Esophagus squamous epithelium (tissue), 5 donors: ENCODE results near the gene PIAS4. TPM values are rescaled to one million over a fixed set of nuclear protein-coding genes. Genes with fewer than 3 reads are reported as not detected.

ENCODE experiments used
- DNase-seq: peaks from one replicate; lab custom pipeline; 2025; lab: John Stamatoyannopoulos, UW
- H3K27ac ChIP-seq, 4 donors: fragments of 200-600 bp; sonication (generic); one replicate each; pipeline ENCODE4 v1.5.1; 2016 to 2019; ENCODE audit warnings: mild to moderate bottlenecking in 1 of 4
- H3K27me3 ChIP-seq, 4 donors: fragments of 200-600 bp; sonication (generic); 1 replicate in 3 of 4; 2 replicates in 1 of 4; pipeline versions ENCODE4 v1.5.1 to v1.6.0; 2017 to 2021; ENCODE audit warnings: antibody characterized with exemption in 1 of 4
- H3K36me3 ChIP-seq, 3 donors: fragments of 200-600 bp; sonication (generic); one replicate each; pipeline ENCODE4 v1.5.1; 2016 to 2019
- H3K4me1 ChIP-seq, 3 donors: fragments of 200-600 bp; sonication (generic); one replicate each; pipeline ENCODE4 v1.5.1; 2017 to 2019
- H3K4me3 ChIP-seq, 4 donors: fragments of 200-600 bp; sonication (generic); 1 replicate in 3 of 4; 2 replicates in 1 of 4; pipeline ENCODE4 v1.5.1; 2016 to 2019; ENCODE audit warnings: mild to moderate bottlenecking in 2 of 4, moderate library complexity in 1 of 4
- H3K9me3 ChIP-seq, 3 donors: fragments of 200-600 bp; sonication (generic); one replicate each; pipeline ENCODE4 v1.5.1; 2016 to 2019
- CTCF ChIP-seq, 6 experiments: fragments of 450-650 bp in 4 of 6; fragments of 200-600 bp in 2 of 6; sonication (generic) in 2 of 6; IDR thresholded peaks; one replicate each; pipeline ENCODE4 v1.5.1; 2016 to 2019; ENCODE audit warnings: antibody characterized with exemption in 6 of 6, mild to moderate bottlenecking in 4 of 6, moderate library complexity in 4 of 6
- POLR2A ChIP-seq, 4 donors: fragments of 450-650 bp; IDR thresholded peaks; one replicate each; pipeline ENCODE4 v1.6.1; 2017; ENCODE audit warnings: antibody characterized with exemption in 4 of 4, mild to moderate bottlenecking in 4 of 4, moderate library complexity in 3 of 4
- WGBS, 2 donors: methylation state at CpG; one replicate each; pipeline ENCODE4 v1.1.5; 2018; 5-methylcytosine and 5-hydroxymethylcytosine counted together
- intact Hi-C: fragments of 100-400 bp; cut with DNase I; formaldehyde crosslinking; loops from one replicate; pipeline ENCODE4 v1.15.0; 2022
- total RNA-seq, 4 donors: library from RNA; depleted of rRNA; stranded (reverse); fragments of >200 nt; gene quantifications; one replicate each; pipeline ENCODE4 v1.1.0, GENCODE V29; 2016
- donor health status: DM: yes; HTN: yes; CAD: no.

Gene PIAS4
- total RNA-seq, 4 donors from 2014 or later = 11.4 to 15.1 (median 13.0) TPM

DNA sequence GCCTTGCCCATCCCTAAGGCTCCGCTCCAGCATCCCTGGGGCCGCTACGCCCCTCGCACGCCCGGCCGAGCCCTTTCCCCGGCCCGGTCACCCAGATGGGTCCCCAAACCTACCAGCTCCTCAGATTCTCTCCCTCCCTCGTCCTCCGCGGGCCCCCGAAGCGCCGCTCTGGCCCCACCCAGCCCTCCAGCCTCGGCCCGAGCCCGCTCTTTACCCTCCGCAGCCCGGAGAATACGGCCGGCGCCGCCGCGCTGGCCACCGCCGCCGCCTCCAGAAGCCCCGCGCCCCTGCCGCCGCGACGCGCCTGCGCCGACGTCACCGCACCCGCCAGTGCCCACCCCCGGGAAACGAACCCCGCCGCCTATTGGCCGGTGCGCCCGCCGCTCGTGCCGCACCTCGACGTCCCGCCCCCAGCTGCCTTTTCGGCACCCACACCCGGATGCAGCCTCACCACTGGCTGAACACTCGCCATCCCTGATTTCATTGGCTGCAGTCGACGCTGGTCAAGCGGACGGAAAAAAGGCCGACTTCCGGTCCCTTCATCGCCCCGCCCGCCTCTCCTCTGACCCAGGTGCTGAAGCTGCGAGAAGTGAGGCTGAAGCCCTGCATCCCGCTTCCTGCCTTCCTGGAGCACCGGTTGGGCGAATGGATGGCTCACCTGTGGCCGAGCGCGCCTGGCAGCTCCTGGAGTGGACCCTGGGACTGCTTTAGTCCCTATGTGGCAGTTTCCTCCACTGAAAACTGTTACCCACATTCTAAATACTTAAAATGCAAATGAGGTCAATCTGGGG, 36.5 kb upstream of the PIAS4 start, which contains the start of gene DAPK3:
DAPK3 (minus strand) TSS at position 292 of the 791 bp plus-strand sequence. CDS start 1,364 bp downstream, outside the sequence.
- intact Hi-C loops = no loop called here
- DNase-seq = peak; percentile 81
- Histone ChIP-seq H3K9me3 (no peaks in the 10 kb centered on the region), H3K36me3 (peaks cover 6 to 43% (median 18%) of the 10 kb centered on the region in 3 donors), H3K4me3 (peak within 1 kb of the TSS; percentile 88 to 100 (median 93)), H3K4me1 (peaks cover 16 to 55% (median 45%) of the 10 kb centered on the region in 3 donors), H3K27ac (peak within 1 kb of the TSS; percentile 96 to 99 (median 98)), H3K27me3 (no peaks in the 10 kb centered on the region)
- peak in 3 of 4 donors; percentile 95 to 98 (median 96) for TF ChIP-seq POLR2A (IDR thresholded peaks at IDR 0.05)
- TF ChIP-seq CTCF (IDR thresholded peaks at IDR 0.05) = peak in 4 of 6 experiments; percentile 27 to 67 (median 48)
- WGBS, 2 donors = 0 to 3% methylated on average over 7 to 17 of the region's 73 CpGs

DNA sequence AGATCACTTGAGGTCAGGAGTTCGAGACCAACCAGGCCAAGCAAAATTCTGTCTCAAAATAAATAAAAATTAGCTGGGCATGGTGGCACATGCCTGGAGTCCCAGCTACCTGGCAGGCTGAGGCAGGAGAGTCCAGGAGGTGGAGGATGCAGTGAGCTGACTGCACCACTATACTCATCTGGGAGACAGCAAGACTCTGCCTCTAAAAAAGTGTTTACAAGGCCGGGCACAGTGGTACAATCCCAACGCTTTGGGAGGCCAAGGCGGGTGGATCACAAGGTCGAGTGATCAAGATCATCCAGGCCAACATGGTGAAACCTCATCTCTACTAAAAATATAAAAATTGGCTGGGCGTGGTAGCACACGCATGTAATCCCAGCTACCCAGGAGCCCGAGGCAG, 32.4 kb upstream of the PIAS4 start:
- 66 to 68% methylated on average over 6 to 8 of the region's 8 CpGs for WGBS, 2 donors
- Histone ChIP-seq H3K27ac (no peak overlapping the region), H3K27me3 (no peaks in the 10 kb centered on the region), H3K4me1 (peaks cover 0 to 50% (median 6%) of the 10 kb centered on the region in 3 donors), H3K4me3 (no peak overlapping the region), H3K9me3 (no peaks in the 10 kb centered on the region), H3K36me3 (peaks cover 43 to 58% (median 47%) of the 10 kb centered on the region in 3 donors)
- intact Hi-C loops = no loop called here
- DNase-seq = no peak
- TF ChIP-seq CTCF (IDR thresholded peaks at IDR 0.05) = no peak
- TF ChIP-seq POLR2A (IDR thresholded peaks at IDR 0.05) = no peak

DNA sequence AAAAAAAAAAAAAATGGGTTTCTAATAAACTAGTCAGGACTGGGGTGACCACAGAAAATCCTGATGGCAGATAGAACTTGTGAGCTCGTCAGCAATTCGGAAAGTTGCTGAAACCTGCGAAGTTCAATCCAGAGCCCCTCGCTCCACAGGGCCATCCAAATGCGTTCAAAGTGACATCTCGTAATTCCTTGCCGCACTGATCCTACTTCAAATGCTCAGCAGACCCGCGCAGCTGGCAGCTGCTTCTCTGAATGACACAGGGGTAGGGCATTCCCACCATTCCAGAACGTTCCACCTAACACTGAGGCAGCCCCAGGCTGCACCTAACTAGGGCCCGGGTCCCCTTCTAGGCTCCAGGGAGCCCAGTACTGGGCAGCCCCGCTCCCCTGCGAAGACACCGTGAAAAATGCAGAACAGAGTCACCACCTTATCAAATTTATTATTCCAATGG, 31.9 kb upstream of the PIAS4 start:
- peaks cover 4 to 50% (median 5%) of the 10 kb centered on the region in 3 donors for H3K4me1 ChIP-seq
- DNase-seq = no peak
- TF ChIP-seq CTCF (IDR thresholded peaks at IDR 0.05) = no peak
- no peak for TF ChIP-seq POLR2A (IDR thresholded peaks at IDR 0.05)
- H3K27me3 ChIP-seq = no peaks in the 10 kb centered on the region
- H3K27ac ChIP-seq = no peak overlapping the region
- H3K9me3 ChIP-seq = no peaks in the 10 kb centered on the region
- WGBS, 2 donors = 83 to 84% methylated on average over 11 to 14 of the region's 14 CpGs
- H3K4me3 ChIP-seq = no peak overlapping the region
- intact Hi-C loops = no loop called here
- H3K36me3 ChIP-seq = peaks cover 48 to 63% (median 52%) of the 10 kb centered on the region in 3 donors

GRCh38 chr19:3976495-3977241, 30.9 kb upstream of the PIAS4 start:
- no peak for DNase-seq
- H3K27me3 ChIP-seq = no peaks in the 10 kb centered on the region
- H3K4me1 ChIP-seq = peaks cover under 1 to 55% (median 5%) of the 10 kb centered on the region in 3 donors
- no peaks in the 10 kb centered on the region for H3K9me3 ChIP-seq
- peaks cover 58 to 73% (median 62%) of the 10 kb centered on the region in 3 donors for H3K36me3 ChIP-seq
- no peak overlapping the region for H3K4me3 ChIP-seq
- TF ChIP-seq CTCF (IDR thresholded peaks at IDR 0.05) (no peak), POLR2A (IDR thresholded peaks at IDR 0.05) (no peak)
- H3K27ac ChIP-seq = peak overlapping the region in 1 of 4 donors; percentile 39
- whole genome bisulfite sequencing, 2 donors = 87 to 95% methylated on average over 4 to 10 of the region's 29 CpGs
- intact Hi-C loops = no loop called here
